Central memory CD8-positive, alpha-beta T cell (primary cell): Measurements from ENCODE around the gene DTYMK.
A peak's percentile ranks its signal among the peaks of the same experiment; 100 is the strongest.

Experiments
- ATAC-seq: fragments of 150-1000 bp; cut with Tn5 transposase; replicated peaks from 2 replicates; pipeline ENCODE4 v1.10.0; 2022; ENCODE audit warnings: mild to moderate bottlenecking, moderate FRiP score, moderate number of reproducible peaks; ENCODE audit not compliant: poor library complexity, severe bottlenecking; ENCODE audit errors: extremely low read depth
- DNase-seq, 2 donors: peaks; one replicate each; pipeline ENCODE4 v3.0.0; 2021; ENCODE audit warnings: low spot score in 2 of 2
- H3K27ac Mint-ChIP-seq: one replicate; pipeline ENCODE4 v1.8.0; 2022; ENCODE audit warnings: low read depth, mild to moderate bottlenecking, moderate library complexity, mixed read lengths
- H3K27me3 Mint-ChIP-seq: one replicate; pipeline ENCODE4 v1.8.0; 2022; ENCODE audit warnings: mixed read lengths
- H3K36me3 Mint-ChIP-seq: one replicate; pipeline ENCODE4 v1.8.0; 2022; ENCODE audit warnings: mild to moderate bottlenecking, moderate library complexity, mixed read lengths; ENCODE audit not compliant: insufficient read depth
- H3K4me1 Mint-ChIP-seq: one replicate; pipeline ENCODE4 v1.8.0; 2022; ENCODE audit warnings: mixed read lengths
- H3K4me3 Mint-ChIP-seq: one replicate; pipeline ENCODE4 v1.8.0; 2022; ENCODE audit warnings: mild to moderate bottlenecking, moderate library complexity, mixed read lengths
- H3K9me3 Mint-ChIP-seq: one replicate; pipeline ENCODE4 v1.8.0; 2022; ENCODE audit warnings: mixed read lengths

Gene DTYMK

GRCh38 chr2:241701399-241702154 lies 15.0 kb upstream of the DTYMK start, which contains the start of gene ING5:
TSS of gene ING5 (plus strand) at chr2:241702039. CDS start at chr2:241702066, 27 bp downstream.
- peak within 1 kb of the TSS; percentile 89 for H3K27ac Mint-ChIP-seq
- ATAC-seq = peak; percentile 77
- H3K9me3 Mint-ChIP-seq = no peaks in the 10 kb centered on the region
- H3K36me3 Mint-ChIP-seq = peaks cover 26% of the 10 kb centered on the region
- H3K4me3 Mint-ChIP-seq = peak within 1 kb of the TSS; percentile 91
- DNase-seq = peak; percentile 91 to 95
- H3K4me1 Mint-ChIP-seq = peaks cover 27% of the 10 kb centered on the region
- no peaks in the 10 kb centered on the region for H3K27me3 Mint-ChIP-seq

- Mint-ChIP-seq H3K9me3 (no peaks in the 10 kb centered on the region), H3K27me3 (no peaks in the 10 kb centered on the region), H3K27ac (peak overlapping the region; percentile 89), H3K36me3 (peaks cover 24% of the 10 kb centered on the region), H3K4me1 (peaks cover 26% of the 10 kb centered on the region), H3K4me3 (peak overlapping the region; percentile 91)
- ATAC-seq (peak; percentile 49), DNase-seq (no peak)
These were observed 14.5 kb upstream of the DTYMK start for GRCh38 chr2:241701149-241701398.

DNA sequence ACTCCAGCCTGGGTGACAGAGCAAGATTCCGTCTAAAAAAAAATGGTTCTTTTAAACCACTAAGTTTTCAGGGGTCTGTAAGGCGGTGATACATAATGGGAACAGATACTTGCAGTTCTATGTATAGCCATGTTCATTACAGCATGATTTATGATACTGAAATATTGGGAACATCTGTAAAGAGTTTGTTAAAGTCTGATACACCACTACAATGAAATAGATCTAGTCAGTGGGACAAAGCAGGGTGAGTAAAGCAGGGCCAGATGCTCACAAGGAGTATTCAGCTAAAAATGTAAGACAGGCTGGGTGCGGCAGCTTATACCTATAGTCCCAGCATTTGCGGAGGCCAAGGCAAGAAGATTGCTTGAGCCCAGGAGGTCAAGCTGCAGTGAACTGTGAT lies 9.0 kb upstream of the DTYMK start:
- peaks cover 15% of the 10 kb centered on the region for H3K36me3 Mint-ChIP-seq
- no peaks in the 10 kb centered on the region for H3K27me3 Mint-ChIP-seq
- DNase-seq = no peak
- no peaks in the 10 kb centered on the region for H3K9me3 Mint-ChIP-seq
- no peak overlapping the region for H3K4me3 Mint-ChIP-seq
- ATAC-seq = no peak
- no peak overlapping the region for H3K27ac Mint-ChIP-seq
- H3K4me1 Mint-ChIP-seq = no peaks in the 10 kb centered on the region

GRCh38 chr2:241692448-241692847 lies 5.8 kb upstream of the DTYMK start:
- Mint-ChIP-seq H3K4me1 (peaks cover 16% of the 10 kb centered on the region), H3K27me3 (no peaks in the 10 kb centered on the region), H3K36me3 (peaks cover 22% of the 10 kb centered on the region), H3K9me3 (no peaks in the 10 kb centered on the region), H3K27ac (no peak overlapping the region), H3K4me3 (no peak overlapping the region)
- no peak for ATAC-seq
- DNase-seq = no peak

- DNase-seq (no peak), ATAC-seq (no peak)
- Mint-ChIP-seq H3K4me1 (peaks cover 26% of the 10 kb centered on the region), H3K9me3 (no peaks in the 10 kb centered on the region), H3K27me3 (no peaks in the 10 kb centered on the region), H3K27ac (no peak overlapping the region), H3K36me3 (peaks cover 21% of the 10 kb centered on the region), H3K4me3 (no peak overlapping the region)
These were observed 3.6 kb upstream of the DTYMK start for GRCh38 chr2:241690202-241690717.

- no peak for ATAC-seq
- DNase-seq = no peak
- H3K4me3 Mint-ChIP-seq = peak overlapping the region; percentile 27
These were observed 2.7 kb upstream of the DTYMK start for GRCh38 chr2:241689306-241689705.

DNA sequence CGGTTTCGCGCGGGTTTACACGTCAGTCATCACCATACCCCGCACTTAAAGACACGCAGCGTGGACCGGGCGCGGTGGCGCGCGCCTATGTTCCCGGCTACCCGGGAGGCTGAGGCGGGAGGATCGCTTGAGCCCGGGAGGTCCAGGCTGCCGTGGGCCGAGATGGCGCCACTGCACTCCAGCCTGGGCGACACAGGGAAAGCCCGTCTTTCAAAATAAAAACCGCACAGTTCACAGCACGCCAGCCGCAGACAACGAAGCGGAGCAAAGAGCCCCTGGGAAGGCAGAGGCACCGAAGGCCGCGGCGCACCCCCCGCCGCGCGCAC lies 328 bp downstream of the DTYMK start:
- Mint-ChIP-seq H3K27ac (peak overlapping the region; percentile 89), H3K27me3 (no peaks in the 10 kb centered on the region), H3K4me3 (peak overlapping the region; percentile 87), H3K4me1 (peaks cover 34% of the 10 kb centered on the region), H3K36me3 (peaks cover 11% of the 10 kb centered on the region), H3K9me3 (no peaks in the 10 kb centered on the region)
- DNase-seq = no peak
- ATAC-seq = peak; percentile 1

More at GRCh38 chr2:241689306-241689705, 2.7 kb upstream of the DTYMK start:
- Mint-ChIP-seq H3K36me3 (peaks cover 19% of the 10 kb centered on the region), H3K27ac (no peak overlapping the region), H3K9me3 (no peaks in the 10 kb centered on the region), H3K4me1 (peaks cover 31% of the 10 kb centered on the region), H3K27me3 (no peaks in the 10 kb centered on the region)

GRCh38 chr2:241680827-241681599 lies 5.6 kb downstream of the DTYMK start:
- Mint-ChIP-seq H3K4me1 (peaks cover 11% of the 10 kb centered on the region), H3K9me3 (no peaks in the 10 kb centered on the region), H3K4me3 (no peak overlapping the region), H3K27me3 (no peaks in the 10 kb centered on the region), H3K36me3 (peaks cover 12% of the 10 kb centered on the region), H3K27ac (no peak overlapping the region)
- ATAC-seq = no peak
- DNase-seq = no peak

- no peak for DNase-seq
- H3K27ac Mint-ChIP-seq = no peak overlapping the region
- no peak overlapping the region for H3K4me3 Mint-ChIP-seq
- no peaks in the 10 kb centered on the region for H3K9me3 Mint-ChIP-seq
- peaks cover 8% of the 10 kb centered on the region for H3K4me1 Mint-ChIP-seq
- peaks cover 15% of the 10 kb centered on the region for H3K36me3 Mint-ChIP-seq
- no peak for ATAC-seq
- no peaks in the 10 kb centered on the region for H3K27me3 Mint-ChIP-seq
These were observed 6.6 kb downstream of the DTYMK start for GRCh38 chr2:241680044-241680443.

GRCh38 chr2:241678784-241679540 lies 7.7 kb downstream of the DTYMK start:
- Mint-ChIP-seq H3K4me1 (no peaks in the 10 kb centered on the region), H3K4me3 (no peak overlapping the region), H3K27ac (no peak overlapping the region), H3K9me3 (no peaks in the 10 kb centered on the region), H3K27me3 (no peaks in the 10 kb centered on the region), H3K36me3 (peaks cover 15% of the 10 kb centered on the region)
- DNase-seq (no peak), ATAC-seq (no peak)

DNA sequence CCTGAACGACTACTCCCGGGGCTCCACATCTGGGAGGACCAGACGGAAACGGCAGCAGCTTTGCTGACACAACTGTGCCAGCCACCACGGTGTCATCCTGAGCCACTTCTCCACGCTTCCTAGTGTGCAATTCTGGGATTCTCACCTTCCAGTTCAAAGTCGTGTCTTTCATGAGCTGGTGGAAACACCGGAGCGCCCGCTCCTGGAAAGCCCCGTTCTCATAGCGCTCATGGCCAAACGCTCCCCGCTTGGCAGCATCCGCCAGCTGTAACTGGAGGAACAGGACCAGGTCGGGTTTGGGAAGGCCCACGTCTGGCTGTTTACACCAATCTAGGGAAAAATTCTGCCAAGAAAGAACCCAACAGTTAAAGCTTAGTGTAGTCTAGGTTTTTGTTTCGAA lies 8.3 kb downstream of the DTYMK start:
- Mint-ChIP-seq H3K9me3 (no peaks in the 10 kb centered on the region), H3K4me3 (no peak overlapping the region), H3K27me3 (no peaks in the 10 kb centered on the region), H3K36me3 (peaks cover 15% of the 10 kb centered on the region), H3K27ac (no peak overlapping the region), H3K4me1 (no peaks in the 10 kb centered on the region)
- ATAC-seq (no peak), DNase-seq (no peak)

- peaks cover 16% of the 10 kb centered on the region for H3K36me3 Mint-ChIP-seq
- no peak overlapping the region for H3K27ac Mint-ChIP-seq
- ATAC-seq (no peak), DNase-seq (no peak)
- H3K4me1 Mint-ChIP-seq = no peaks in the 10 kb centered on the region
- no peaks in the 10 kb centered on the region for H3K27me3 Mint-ChIP-seq
- H3K9me3 Mint-ChIP-seq = no peaks in the 10 kb centered on the region
- no peak overlapping the region for H3K4me3 Mint-ChIP-seq
These were observed 9.2 kb downstream of the DTYMK start for GRCh38 chr2:241677392-241677791.
